Measurements from ENCODE around the gene DPP6. TPM values are rescaled to one million over a fixed set of nuclear protein-coding genes. Genes with fewer than 3 reads are reported as not detected.

Gene DPP6
- total and polyA plus RNA-seq, 10 donors, result 0.11 to 8.7 (median 3.0) TPM

GRCh38 chr7:154440058-154440457 lies 387.9 kb downstream of the DPP6 start:
- WGBS, 5 donors, result 85 to 95% (median 89%) methylated on average over 9 of the region's 9 CpGs
- Histone ChIP-seq H3K4me1 (no peaks in the 10 kb centered on the region), H3K9me3 (peaks cover 0 to 4% (median 0%) of the 10 kb centered on the region in 8 donors), H3K36me3 (no peaks in the 10 kb centered on the region), H3K4me3 (no peak overlapping the region), H3K27ac (no peak overlapping the region), H3K27me3 (replicated peaks in 1 of 7) (no peaks in the 10 kb centered on the region)
- no peak for DNase-seq
- intact Hi-C loops (cut with DNase I; ENCODE audit: low total_unique reads), result no loop called here
- TF ChIP-seq POLR2A (IDR thresholded peaks at IDR 0.05), result no peak
- no peak for TF ChIP-seq CTCF (IDR thresholded peaks at IDR 0.05 in 8 of 11, conservative IDR thresholded peaks at IDR 0.05 in 3 of 11)
- no peak for TF ChIP-seq POLR2AphosphoS5 (IDR thresholded peaks at IDR 0.05)

GRCh38 chr7:154440651-154441050 lies 388.5 kb downstream of the DPP6 start:
- no peaks in the 10 kb centered on the region for H3K27me3 ChIP-seq (replicated peaks in 1 of 7)
- WGBS, 5 donors, result 70 to 87% (median 74%) methylated on average over 5 of the region's 5 CpGs
- DNase-seq, result no peak

GRCh38 chr7:154441811-154442210 lies 389.6 kb downstream of the DPP6 start:
- no peak for DNase-seq
- no peak overlapping the region for H3K27ac ChIP-seq
- no peaks in the 10 kb centered on the region for H3K4me1 ChIP-seq
- WGBS, 5 donors, result 58 to 69% (median 65%) methylated on average over 6 of the region's 6 CpGs
- H3K36me3 ChIP-seq, result no peaks in the 10 kb centered on the region
- no peak overlapping the region for H3K4me3 ChIP-seq
- H3K27me3 ChIP-seq (replicated peaks in 1 of 7), result no peaks in the 10 kb centered on the region
- intact Hi-C loops (cut with DNase I; ENCODE audit: low total_unique reads), result no loop called here
- TF ChIP-seq CTCF (IDR thresholded peaks at IDR 0.05 in 8 of 11, conservative IDR thresholded peaks at IDR 0.05 in 3 of 11) (no peak), POLR2AphosphoS5 (IDR thresholded peaks at IDR 0.05) (no peak), POLR2A (IDR thresholded peaks at IDR 0.05) (no peak)
- H3K9me3 ChIP-seq, result peaks cover 0 to 16% (median 2%) of the 10 kb centered on the region in 8 donors

More at GRCh38 chr7:154440651-154441050, 388.5 kb downstream of the DPP6 start:
- Histone ChIP-seq H3K4me3 (no peak overlapping the region), H3K4me1 (no peaks in the 10 kb centered on the region), H3K27ac (no peak overlapping the region), H3K9me3 (peaks cover 0 to 10% (median 0%) of the 10 kb centered on the region in 8 donors), H3K36me3 (no peaks in the 10 kb centered on the region)
- intact Hi-C loops (cut with DNase I; ENCODE audit: low total_unique reads), result no loop called here
- TF ChIP-seq CTCF (IDR thresholded peaks at IDR 0.05 in 8 of 11, conservative IDR thresholded peaks at IDR 0.05 in 3 of 11) (no peak), POLR2AphosphoS5 (IDR thresholded peaks at IDR 0.05) (no peak), POLR2A (IDR thresholded peaks at IDR 0.05) (no peak)

GRCh38 chr7:154442939-154443338 lies 390.7 kb downstream of the DPP6 start:
- intact Hi-C loops (cut with DNase I; ENCODE audit: low total_unique reads), result no loop called here
- Histone ChIP-seq H3K4me3 (no peak overlapping the region), H3K4me1 (no peaks in the 10 kb centered on the region), H3K9me3 (peaks cover 0 to 27% (median 4%) of the 10 kb centered on the region in 8 donors), H3K36me3 (no peaks in the 10 kb centered on the region), H3K27me3 (replicated peaks in 1 of 7) (no peaks in the 10 kb centered on the region), H3K27ac (no peak overlapping the region)
- TF ChIP-seq POLR2AphosphoS5 (IDR thresholded peaks at IDR 0.05) (no peak), POLR2A (IDR thresholded peaks at IDR 0.05) (no peak), CTCF (IDR thresholded peaks at IDR 0.05 in 8 of 11, conservative IDR thresholded peaks at IDR 0.05 in 3 of 11) (no peak)
- WGBS, 5 donors, result 59 to 73% (median 69%) methylated on average over 2 of the region's 2 CpGs
- DNase-seq, result no peak
